MM.1S (cell line): ENCODE measurements around the gene LRRC56.

Experiments used
- CTCF ChIP-seq: fragments of 300-600 bp; sonication (generic); IDR thresholded peaks from 2 replicates; pipeline ENCODE4 v1.5.1; 2016; ENCODE audit warnings: antibody characterized with exemption, low read length, mixed read lengths
- EZH2phosphoT487 ChIP-seq: fragments of 300-600 bp; sonication (generic); IDR thresholded peaks from 2 replicates; pipeline ENCODE4 v1.6.1; 2018; ENCODE audit warnings: antibody characterized with exemption, low read length

GRCh38 chr11:535210-535518, 2.2 kb upstream of the LRRC56 start:
- TF ChIP-seq CTCF: no peak
- TF ChIP-seq EZH2phosphoT487: no peak
